ENCODE measurements around the gene NEDD4L.

NEDD4L gene

GRCh38 chr18:58443671-58444070, 399.6 kb downstream of the NEDD4L start:
- DNase-seq (ENCODE audit: low read depth, low spot score) = no peak
- ChIA-PET POLR2A (no interaction called here), CTCF (no interaction called here)
- H3K4me3 ChIP-seq (ENCODE audit: low read depth, low read length) = no peak overlapping the region
- no peak for TF ChIP-seq CTCF (IDR thresholded peaks at IDR 0.05; ENCODE audit: insufficient read depth, low read length, missing control alignments)

- POLR2A ChIA-PET = no interaction called here
- DNase-seq (ENCODE audit: low read depth, low spot score) = no peak
- no peak for TF ChIP-seq CTCF (IDR thresholded peaks at IDR 0.05; ENCODE audit: insufficient read depth, low read length, missing control alignments)
- CTCF ChIA-PET = interaction anchor here (0.7 kb wide), 1 partner anchor 14 kb away, joined by 3 read pairs; no protein-coding TSS in a partner anchor
- no peak overlapping the region for H3K4me3 ChIP-seq (ENCODE audit: low read depth, low read length)
Observed at GRCh38 chr18:58446391-58447060, 402.5 kb downstream of the NEDD4L start.

GRCh38 chr18:58447402-58448095, 403.5 kb downstream of the NEDD4L start:
- CTCF ChIA-PET = interaction anchor here (0.9 kb wide), 1 partner anchor 20 kb away, joined by 3 read pairs; no protein-coding TSS in a partner anchor
- no peak for TF ChIP-seq CTCF (IDR thresholded peaks at IDR 0.05; ENCODE audit: insufficient read depth, low read length, missing control alignments)
- POLR2A ChIA-PET = no interaction called here
- H3K4me3 ChIP-seq (ENCODE audit: low read depth, low read length) = no peak overlapping the region
- no peak for DNase-seq (ENCODE audit: low read depth, low spot score)

- CTCF ChIA-PET = no interaction called here
- POLR2A ChIA-PET = no interaction called here
- no peak for TF ChIP-seq CTCF (IDR thresholded peaks at IDR 0.05; ENCODE audit: insufficient read depth, low read length, missing control alignments)
- no peak overlapping the region for H3K4me3 ChIP-seq (ENCODE audit: low read depth, low read length)
- no peak for DNase-seq (ENCODE audit: low read depth, low spot score)
Observed at GRCh38 chr18:58449464-58449863, 405.4 kb downstream of the NEDD4L start.

Data from AG04449 (cell line).